MM.1S (cell line): ENCODE results near the gene AMIGO2.

Experiments
- EZH2 ChIP-seq: fragments of 300-600 bp; sonication (generic); optimal IDR thresholded peaks from 2 replicates; pipeline ENCODE3; 2017; ENCODE audit warnings: low read depth, mild to moderate bottlenecking, antibody characterized with exemption, low read length, mixed read lengths
- EZH2phosphoT487 ChIP-seq: fragments of 300-600 bp; sonication (generic); IDR thresholded peaks from 2 replicates; pipeline ENCODE4 v1.6.1; 2018; ENCODE audit warnings: antibody characterized with exemption, low read length
- TF ChIP-seq, protein P1 (sequence below): fragments of 300-600 bp; sonication (generic); IDR thresholded peaks from 2 replicates; pipeline ENCODE4 v1.5.1; 2016; ENCODE audit warnings: antibody characterized with exemption, low read length, mixed read lengths

DNA sequence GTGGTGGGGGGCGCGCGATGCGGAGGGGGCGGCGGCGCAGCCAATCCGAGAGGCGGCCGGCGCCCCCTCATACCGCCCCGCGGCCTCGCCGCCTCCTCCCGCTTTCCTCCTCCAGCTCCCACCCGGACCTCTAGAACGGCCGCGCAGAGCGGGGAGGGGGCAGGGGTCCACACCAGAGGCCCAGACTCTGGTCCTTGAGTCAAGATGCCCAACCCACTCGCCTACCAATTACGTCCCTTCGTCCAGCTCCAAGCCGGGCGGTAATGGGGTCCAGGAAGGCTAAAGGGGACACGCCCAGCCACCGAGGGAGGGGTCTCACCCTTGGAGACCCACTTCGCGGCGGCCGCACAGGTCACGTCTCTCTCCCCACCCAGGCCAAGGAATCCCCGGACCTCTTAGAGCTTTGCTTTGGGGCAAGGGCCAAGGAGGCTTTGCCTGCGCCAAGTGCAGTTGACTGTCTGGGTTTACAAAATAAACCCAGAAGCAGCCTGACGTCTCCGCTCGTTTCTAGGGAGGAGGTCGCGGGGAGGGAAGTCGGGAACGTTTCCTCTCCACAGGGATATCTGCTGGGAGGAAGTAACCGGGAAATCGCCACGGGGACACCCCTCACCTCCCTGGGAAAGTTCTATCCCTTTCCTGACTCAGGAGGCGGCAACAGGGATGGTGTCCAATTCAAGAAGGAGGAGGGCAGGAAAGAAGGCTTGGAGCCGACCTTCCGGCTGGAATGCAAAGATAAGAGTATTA lies 394 bp upstream of the AMIGO2 start:
- TF ChIP-seq, protein P1, sequence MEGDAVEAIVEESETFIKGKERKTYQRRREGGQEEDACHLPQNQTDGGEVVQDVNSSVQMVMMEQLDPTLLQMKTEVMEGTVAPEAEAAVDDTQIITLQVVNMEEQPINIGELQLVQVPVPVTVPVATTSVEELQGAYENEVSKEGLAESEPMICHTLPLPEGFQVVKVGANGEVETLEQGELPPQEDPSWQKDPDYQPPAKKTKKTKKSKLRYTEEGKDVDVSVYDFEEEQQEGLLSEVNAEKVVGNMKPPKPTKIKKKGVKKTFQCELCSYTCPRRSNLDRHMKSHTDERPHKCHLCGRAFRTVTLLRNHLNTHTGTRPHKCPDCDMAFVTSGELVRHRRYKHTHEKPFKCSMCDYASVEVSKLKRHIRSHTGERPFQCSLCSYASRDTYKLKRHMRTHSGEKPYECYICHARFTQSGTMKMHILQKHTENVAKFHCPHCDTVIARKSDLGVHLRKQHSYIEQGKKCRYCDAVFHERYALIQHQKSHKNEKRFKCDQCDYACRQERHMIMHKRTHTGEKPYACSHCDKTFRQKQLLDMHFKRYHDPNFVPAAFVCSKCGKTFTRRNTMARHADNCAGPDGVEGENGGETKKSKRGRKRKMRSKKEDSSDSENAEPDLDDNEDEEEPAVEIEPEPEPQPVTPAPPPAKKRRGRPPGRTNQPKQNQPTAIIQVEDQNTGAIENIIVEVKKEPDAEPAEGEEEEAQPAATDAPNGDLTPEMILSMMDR: no peak
- TF ChIP-seq EZH2phosphoT487 (no peak), EZH2 (no peak)
